Activated CD4-positive, alpha-beta T cell treated with anti-CD3 and anti-CD28 coated beads for 48 hours (primary cell): Measurements from ENCODE around the gene RASL10A.

Experiments used
- DNase-seq: peaks from one replicate; pipeline ENCODE4 v3.0.0-alpha.2; 2020

Gene RASL10A

DNA sequence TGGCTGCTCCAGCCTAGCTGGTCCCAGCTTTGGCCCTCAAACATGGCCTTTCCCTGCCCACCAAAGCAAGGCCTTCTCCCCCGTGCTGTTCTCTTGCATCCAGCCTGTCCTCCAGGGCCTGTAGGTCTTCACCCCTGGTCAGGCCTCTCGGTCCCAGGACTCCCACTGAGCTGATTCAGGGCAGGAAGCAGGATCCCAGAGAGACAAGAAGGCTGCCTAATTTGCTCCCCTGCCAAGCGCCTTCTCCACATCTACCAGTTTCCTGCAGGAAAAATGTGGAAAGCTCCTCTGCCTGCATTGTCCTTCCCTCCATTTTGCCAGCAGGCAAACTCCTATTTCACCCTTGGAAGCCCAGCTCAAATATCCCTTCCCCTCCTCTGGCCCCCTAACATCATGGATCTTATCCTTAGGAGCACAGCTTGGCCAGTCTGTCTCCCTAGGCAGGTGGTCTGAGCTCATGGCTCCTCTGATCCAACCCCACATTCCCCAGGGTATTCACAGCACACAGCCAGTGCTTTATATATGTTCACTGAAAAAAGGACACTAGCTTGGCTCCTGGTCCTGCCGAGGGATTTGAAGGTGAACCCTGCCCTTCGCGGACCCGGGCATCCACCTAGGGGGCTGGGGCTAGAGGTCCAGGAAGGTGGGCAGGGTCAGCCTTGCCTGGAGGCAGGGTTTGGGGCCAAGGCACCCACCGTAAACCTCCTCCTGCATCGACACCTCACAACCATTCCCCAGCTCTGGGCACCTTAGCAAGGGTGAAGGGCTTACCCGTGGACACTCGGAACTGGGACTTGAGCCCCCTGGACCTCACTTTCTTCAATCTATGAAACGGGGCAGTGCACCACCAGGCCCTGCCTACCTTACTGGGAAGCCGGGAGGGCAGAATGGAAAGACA, 48.7 kb downstream of the RASL10A start:
- DNase-seq = no peak

- no peak for DNase-seq
These were observed 49.6 kb downstream of the RASL10A start for GRCh38 chr22:29265929-29266328.

DNA sequence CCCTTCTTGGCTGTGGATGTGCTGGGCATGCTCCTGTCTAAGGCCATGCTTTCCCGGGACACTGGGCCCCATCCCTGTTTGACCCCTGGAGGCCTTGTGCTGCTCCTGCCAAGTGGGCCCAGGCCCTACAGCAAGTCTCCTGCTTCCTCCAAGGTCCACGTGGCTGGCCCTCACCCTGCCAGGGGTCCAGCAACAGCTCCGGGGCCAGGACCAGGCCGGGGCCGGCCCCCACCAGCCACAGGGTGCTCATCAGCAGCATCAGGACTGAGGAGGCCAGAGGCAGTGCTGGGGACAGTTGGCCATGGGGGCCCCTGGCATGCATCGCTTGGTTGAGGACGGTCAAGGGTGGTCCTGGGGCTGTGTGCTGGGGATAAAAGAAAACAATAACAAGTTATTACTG, 50.2 kb downstream of the RASL10A start:
- DNase-seq = no peak

DNA sequence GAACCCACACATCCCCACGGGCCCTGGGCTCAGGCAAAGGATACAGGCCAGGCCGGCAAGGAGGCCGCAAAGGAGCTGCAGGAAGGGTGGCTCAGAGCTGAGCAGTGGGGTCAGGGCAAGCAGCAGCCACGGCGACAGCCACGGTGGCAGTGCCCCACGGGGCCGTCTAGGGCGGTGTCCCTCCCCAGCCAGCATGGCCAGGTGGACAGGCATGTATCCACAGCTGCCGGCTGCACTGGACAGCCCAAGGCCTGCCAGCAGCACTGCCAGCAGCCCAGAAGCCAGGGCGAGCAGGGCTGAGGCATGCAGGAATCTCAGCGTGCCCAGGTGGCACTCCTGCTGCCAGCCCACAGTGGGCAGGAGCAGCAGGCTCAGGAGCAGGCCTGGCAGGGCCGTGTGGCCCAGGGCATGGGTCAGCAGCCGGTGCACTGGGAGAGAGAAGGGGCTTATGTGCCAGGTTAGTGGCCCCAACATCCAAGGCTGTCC, 51.7 kb downstream of the RASL10A start:
- no peak for DNase-seq
